ENCODE measurements around the gene MEGF9.

Gene MEGF9

DNA sequence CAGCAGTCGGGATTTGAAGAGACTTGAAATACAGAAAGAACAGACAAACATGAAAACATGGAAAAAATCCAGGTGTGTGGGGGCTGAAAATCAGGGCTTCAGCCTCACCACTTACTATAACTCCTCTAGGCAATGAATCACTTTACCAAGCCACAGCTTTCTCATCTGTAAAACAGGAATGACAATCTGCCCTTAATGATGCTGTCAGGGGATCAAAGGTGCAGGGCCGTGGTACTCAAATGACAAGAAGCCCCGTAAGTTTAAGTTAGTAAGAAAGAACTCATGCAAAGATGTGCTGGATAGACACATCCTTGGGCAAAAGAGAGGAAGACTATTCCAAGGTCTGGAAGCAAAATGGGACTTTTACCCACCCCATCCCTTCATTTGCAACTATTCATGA is 44.3 kb upstream of the MEGF9 start:
- Histone ChIP-seq H3K79me2 (ENCODE audit: insufficient read depth, low read length) (no peaks in the 10 kb centered on the region), H4K20me1 (ENCODE audit: insufficient read depth, low read length) (no peaks in the 10 kb centered on the region), H3F3A (ENCODE audit: insufficient read depth, low read length) (no peaks in the 10 kb centered on the region), H3K4me2 (ENCODE audit: low read length) (no peak overlapping the region), H3K27ac (ENCODE audit: low read depth, low read length, poor library complexity, severe bottlenecking) (peak overlapping the region; percentile 77), H3K36me3 (ENCODE audit: insufficient read depth, low read length) (peaks cover 44% of the 10 kb centered on the region; the same call in 1 of the 2 replicates), H3K9me2 (ENCODE audit: low read depth, low read length) (no peaks in the 10 kb centered on the region), H3K4me1 (ENCODE audit: insufficient read depth, low read length, severe bottlenecking) (peaks cover 20% of the 10 kb centered on the region), H2AFZ (ENCODE audit: low read length) (no peak overlapping the region), H3K4me3 (ENCODE audit: low read depth, low read length, poor library complexity, severe bottlenecking) (no peak overlapping the region), H3K9me3 (ENCODE audit: low read length) (no peaks in the 10 kb centered on the region), H3K27me3 (ENCODE audit: insufficient read depth, low read length) (no peaks in the 10 kb centered on the region), H3K9ac (ENCODE audit: low read length) (no peak overlapping the region)
- TF ChIP-seq EZH2 (IDR thresholded peaks at IDR 0.05; ENCODE audit: borderline replicate concordance, low read length), result no peak
- TF ChIP-seq CTCF (IDR thresholded peaks at IDR 0.05; ENCODE audit: low read length), result no peak

- Histone ChIP-seq H3K9me2 (ENCODE audit: low read depth, low read length) (no peaks in the 10 kb centered on the region), H3K4me2 (ENCODE audit: low read length) (peak overlapping the region; percentile 18; the same call in 1 of the 2 replicates), H2AFZ (ENCODE audit: low read length) (no peak overlapping the region), H4K20me1 (ENCODE audit: insufficient read depth, low read length) (no peaks in the 10 kb centered on the region), H3K4me3 (ENCODE audit: low read depth, low read length, poor library complexity, severe bottlenecking) (no peak overlapping the region), H3F3A (ENCODE audit: insufficient read depth, low read length) (no peaks in the 10 kb centered on the region), H3K79me2 (ENCODE audit: insufficient read depth, low read length) (no peaks in the 10 kb centered on the region), H3K9me3 (ENCODE audit: low read length) (no peaks in the 10 kb centered on the region), H3K36me3 (ENCODE audit: insufficient read depth, low read length) (peaks cover 32% of the 10 kb centered on the region; the same call in 1 of the 2 replicates), H3K27ac (ENCODE audit: low read depth, low read length, poor library complexity, severe bottlenecking) (peak overlapping the region; percentile 77), H3K27me3 (ENCODE audit: insufficient read depth, low read length) (no peaks in the 10 kb centered on the region), H3K4me1 (ENCODE audit: insufficient read depth, low read length, severe bottlenecking) (peaks cover 20% of the 10 kb centered on the region), H3K9ac (ENCODE audit: low read length) (no peak overlapping the region)
- TF ChIP-seq EZH2 (IDR thresholded peaks at IDR 0.05; ENCODE audit: borderline replicate concordance, low read length), result no peak
- no peak for TF ChIP-seq CTCF (IDR thresholded peaks at IDR 0.05; ENCODE audit: low read length)
These were observed 43.0 kb upstream of the MEGF9 start for GRCh38 chr9:120757026-120757913.

DNA sequence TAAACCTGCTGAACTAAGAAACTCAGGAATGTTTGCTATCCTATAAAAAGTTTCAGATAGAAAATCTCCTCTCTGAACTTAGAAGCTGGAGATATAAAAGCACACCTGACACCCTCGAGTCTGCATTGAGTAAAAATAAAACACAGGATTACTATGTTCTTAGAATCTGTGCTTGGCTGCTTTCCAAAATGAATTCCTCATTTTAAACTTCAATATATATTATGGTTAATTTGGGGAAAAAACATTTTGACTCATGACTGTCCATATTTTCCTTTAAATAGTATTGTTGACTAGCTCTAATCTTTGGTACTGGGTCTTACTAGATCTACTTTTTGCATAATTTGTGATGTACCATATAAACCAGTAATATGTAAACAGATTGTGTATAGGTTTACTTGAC is 42.3 kb upstream of the MEGF9 start:
- no peaks in the 10 kb centered on the region for H4K20me1 ChIP-seq (ENCODE audit: insufficient read depth, low read length)
- no peaks in the 10 kb centered on the region for H3F3A ChIP-seq (ENCODE audit: insufficient read depth, low read length)
- peaks cover 20% of the 10 kb centered on the region for H3K4me1 ChIP-seq (ENCODE audit: insufficient read depth, low read length, severe bottlenecking)
- H3K9ac ChIP-seq (ENCODE audit: low read length), result no peak overlapping the region; the same call in 1 of the 2 replicates
- no peaks in the 10 kb centered on the region for H3K9me2 ChIP-seq (ENCODE audit: low read depth, low read length)
- no peak for TF ChIP-seq CTCF (IDR thresholded peaks at IDR 0.05; ENCODE audit: low read length)
- no peak for TF ChIP-seq EZH2 (IDR thresholded peaks at IDR 0.05; ENCODE audit: borderline replicate concordance, low read length)
- no peak overlapping the region for H3K4me3 ChIP-seq (ENCODE audit: low read depth, low read length, poor library complexity, severe bottlenecking)
- no peak overlapping the region; the same call in 1 of the 2 replicates for H3K4me2 ChIP-seq (ENCODE audit: low read length)
- peak overlapping the region; percentile 77 for H3K27ac ChIP-seq (ENCODE audit: low read depth, low read length, poor library complexity, severe bottlenecking)
- peaks cover 28% of the 10 kb centered on the region; the same call in 1 of the 2 replicates for H3K36me3 ChIP-seq (ENCODE audit: insufficient read depth, low read length)
- no peak overlapping the region for H2AFZ ChIP-seq (ENCODE audit: low read length)
- H3K79me2 ChIP-seq (ENCODE audit: insufficient read depth, low read length), result no peaks in the 10 kb centered on the region
- no peaks in the 10 kb centered on the region for H3K27me3 ChIP-seq (ENCODE audit: insufficient read depth, low read length)
- H3K9me3 ChIP-seq (ENCODE audit: low read length), result no peaks in the 10 kb centered on the region

Data from OCI-LY1 (cell line).